Stimulated activated CD8-positive, alpha-beta memory T cell treated with anti-CD3 and anti-CD28 coated beads, Interleukin-2, amount 100 ng/mL, for 48 hours (primary cell): Measurements from ENCODE around the gene DDR1.
A peak's percentile ranks its signal among the peaks of the same experiment; 100 is the strongest.

Experiments
- DNase-seq, 2 donors: peaks; one replicate each; pipeline ENCODE4 v3.0.0-alpha.2; 2020; ENCODE audit warnings: low read depth in 2 of 2

Gene DDR1

DNA sequence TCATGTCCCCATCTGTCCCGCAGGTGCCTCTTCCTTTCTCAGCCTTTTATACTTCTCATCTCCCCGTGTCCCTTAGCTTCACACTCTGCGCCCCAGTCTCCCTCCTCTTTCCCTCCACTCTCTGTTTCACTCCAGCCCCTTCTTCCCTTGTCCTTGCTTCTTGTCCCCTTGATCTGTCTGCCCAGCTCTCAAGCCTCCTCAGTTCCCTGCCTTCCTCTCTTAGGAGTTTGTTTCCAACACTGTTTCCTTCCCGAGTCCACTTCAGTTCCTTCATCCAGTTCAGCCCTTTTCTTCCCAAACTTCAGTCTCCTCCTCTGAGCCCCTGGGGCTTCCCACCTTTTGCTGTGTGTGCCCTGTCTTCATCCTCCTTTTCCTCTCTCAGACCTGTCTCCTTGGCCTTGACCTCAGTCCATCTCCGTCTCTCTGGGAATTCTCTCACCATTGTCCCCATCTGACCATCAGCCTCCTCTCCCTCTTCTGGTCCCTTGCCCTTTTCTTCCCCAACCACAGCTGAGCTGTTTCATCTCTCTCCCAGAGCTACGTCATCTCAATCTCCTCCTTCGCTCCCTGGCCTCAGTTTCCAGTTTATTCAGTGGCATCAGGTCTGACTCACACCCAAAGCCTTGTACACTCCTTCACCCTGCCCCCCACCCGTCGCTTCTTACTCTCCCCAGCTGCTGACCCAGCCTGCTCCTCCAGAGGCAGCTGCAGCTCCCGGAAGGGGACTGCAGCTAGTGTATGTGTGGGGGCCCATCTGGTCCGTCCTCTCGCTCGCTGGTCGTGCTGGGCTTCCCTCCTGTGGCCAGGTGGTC, 2.7 kb upstream of the DDR1 start:
- no peak for DNase-seq

GRCh38 chr6:30882204-30882758, 2.0 kb upstream of the DDR1 start:
- DNase-seq = no peak

DNA sequence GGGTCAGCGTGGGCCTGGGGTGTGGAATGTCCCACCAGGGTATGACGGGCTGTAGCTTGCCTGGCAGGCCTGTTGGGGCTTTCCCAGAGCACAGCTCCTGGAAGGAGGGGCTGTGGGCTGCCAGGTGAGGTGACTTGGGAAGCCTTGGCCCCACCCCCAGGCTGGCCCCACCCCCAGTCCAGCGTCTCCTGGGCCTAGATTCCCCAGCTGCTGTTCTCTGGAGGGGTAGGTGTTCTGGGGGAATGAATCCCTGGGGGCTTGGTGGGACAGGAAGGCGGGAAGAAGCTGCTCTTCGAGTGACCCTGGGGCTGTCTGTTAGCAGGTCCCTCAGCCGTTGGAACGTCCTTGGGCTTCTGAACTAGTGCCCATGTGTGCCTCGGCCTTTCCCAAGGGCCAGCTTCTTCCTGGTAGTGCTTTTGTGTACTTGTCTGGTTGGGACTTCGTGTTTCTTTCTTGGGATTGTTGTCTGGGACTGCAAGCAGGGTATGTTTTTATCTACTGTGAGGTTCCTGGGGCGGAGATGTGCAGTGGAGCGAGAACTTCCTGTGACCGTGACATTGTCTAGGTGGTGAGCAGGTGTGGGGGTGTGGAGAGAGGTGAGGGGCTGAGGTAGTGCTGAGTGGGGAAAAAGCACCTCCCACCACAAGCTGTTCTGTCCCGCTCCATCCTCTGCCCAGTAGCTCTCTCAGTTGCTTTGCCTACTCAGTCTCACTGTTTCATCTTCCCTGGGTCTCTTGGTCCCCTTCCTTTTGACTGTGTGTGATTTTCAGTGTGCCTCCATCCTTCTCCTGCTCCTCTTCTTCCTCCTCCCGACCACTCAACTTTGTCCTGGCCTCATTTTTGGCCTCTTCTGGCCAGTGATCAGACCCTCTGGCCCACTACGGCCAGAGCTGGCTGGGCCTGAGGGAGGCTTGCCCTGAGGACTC, 1.3 kb upstream of the DDR1 start:
- no peak for DNase-seq

DNA sequence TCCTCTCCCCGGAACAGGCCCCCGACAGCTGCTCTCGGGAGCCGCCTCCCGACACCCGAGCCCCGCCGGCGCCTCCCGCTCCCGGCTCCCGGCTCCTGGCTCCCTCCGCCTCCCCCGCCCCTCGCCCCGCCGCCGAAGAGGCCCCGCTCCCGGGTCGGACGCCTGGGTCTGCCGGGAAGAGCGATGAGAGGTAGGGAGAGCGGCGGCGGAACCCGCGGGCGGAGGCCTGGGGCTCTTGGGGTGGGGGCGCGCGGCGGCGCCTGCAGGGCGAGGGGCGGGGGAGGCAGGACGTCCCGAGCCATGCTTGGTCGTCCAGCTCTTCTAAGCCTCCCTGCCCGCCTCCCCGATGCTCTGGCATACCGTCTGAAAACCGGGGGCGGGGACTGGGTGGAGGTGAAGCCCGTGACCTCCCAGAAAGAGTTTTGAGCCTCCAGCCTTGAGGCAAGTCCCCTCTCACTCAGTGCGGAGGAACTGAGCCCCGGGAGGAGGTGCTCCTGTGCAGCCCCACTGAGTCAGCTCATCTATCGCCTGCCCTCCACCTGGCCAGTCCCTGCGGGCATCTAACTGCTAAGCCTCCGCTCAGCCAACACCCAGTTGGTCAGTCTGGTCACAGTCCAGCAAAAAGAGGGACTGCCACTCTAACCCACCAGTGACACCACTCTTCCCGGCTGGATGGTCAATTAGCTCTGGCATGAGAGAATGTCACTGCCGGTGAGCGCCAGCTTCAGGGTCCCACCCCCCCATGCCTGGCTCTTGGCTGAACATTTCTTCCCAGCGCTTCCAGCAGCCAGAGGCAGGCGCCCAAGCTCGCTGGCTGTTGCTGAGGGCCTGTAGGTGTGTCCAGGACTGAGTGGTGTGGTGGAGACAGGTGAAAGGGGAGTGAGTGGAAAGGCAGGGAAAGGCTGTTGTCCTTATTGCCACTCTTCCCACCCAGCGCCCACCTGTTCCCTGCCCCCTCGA, 482 bp downstream of the DDR1 start:
- DNase-seq = peak in 1 of 2 donors; percentile 30

DNA sequence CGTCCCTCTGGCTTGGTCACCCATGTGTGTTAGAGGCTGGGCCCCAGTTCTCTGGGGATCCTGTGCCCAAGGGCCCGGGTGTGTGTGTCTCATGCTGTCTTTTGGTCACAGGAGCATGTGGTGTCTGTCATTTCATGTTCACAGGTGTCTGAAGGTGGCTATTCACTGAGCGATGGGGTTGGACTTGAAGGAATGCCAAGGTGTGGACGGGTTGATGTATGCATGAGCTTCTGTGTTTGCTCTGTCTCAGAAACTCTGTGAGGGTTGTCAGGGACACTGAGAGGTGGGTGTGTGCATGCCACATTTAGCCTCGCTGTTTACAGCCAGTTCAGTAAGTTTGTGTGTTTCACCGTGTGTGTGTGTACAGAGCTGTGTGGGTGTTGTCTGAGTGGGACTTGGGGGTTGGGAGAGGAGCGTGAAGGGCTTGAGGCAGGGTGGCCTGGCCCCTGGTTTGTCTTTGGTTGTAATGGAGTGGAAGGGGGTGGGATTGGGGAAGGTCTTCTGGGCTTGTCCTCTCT, 1.2 kb downstream of the DDR1 start:
- DNase-seq = no peak

GRCh38 chr6:30885999-30886896, 1.9 kb downstream of the DDR1 start:
- DNase-seq = no peak

DNA sequence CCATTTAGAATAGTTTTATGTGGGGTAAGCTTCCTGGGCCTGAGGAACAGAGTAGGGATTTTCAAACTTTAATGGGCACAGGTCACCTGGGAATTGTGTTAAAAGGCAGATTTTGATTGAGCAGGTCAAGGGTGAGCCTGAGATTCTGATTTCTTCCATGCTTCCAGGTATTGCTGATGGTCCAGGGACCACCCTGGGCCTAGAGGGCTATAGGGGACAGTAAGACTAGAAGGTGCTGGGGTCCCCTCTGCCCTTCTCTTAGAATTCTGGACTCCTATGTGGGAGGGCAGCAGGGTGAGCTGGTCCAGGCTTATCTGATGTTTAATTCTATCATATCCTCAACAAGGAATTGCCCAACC, 2.6 kb downstream of the DDR1 start:
- DNase-seq = no peak

GRCh38 chr6:30887901-30888815, 3.8 kb downstream of the DDR1 start:
- DNase-seq = no peak

DNA sequence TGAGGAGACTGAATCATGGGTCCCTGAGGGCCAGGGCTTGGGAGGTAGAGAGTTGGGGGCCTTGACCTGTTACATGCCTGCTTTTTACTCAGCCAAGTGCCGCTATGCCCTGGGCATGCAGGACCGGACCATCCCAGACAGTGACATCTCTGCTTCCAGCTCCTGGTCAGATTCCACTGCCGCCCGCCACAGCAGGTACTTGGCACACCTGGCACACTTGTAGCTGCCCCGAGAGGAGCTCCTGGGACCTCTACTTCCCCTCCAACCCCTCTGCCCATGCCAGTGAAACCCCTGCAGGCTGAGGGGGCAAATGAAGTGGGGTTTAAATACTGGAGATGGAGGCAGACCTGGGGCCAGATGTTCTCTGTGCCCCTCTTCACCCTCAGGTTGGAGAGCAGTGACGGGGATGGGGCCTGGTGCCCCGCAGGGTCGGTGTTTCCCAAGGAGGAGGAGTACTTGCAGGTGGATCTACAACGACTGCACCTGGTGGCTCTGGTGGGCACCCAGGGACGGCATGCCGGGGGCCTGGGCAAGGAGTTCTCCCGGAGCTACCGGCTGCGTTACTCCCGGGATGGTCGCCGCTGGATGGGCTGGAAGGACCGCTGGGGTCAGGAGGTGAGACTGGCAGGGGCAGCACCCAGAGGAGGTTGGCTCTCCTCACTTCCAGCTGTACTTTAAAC, 4.6 kb downstream of the DDR1 start:
- DNase-seq = no peak

- no peak for DNase-seq
Observed at GRCh38 chr6:30889496-30889885, 5.2 kb downstream of the DDR1 start.

DNA sequence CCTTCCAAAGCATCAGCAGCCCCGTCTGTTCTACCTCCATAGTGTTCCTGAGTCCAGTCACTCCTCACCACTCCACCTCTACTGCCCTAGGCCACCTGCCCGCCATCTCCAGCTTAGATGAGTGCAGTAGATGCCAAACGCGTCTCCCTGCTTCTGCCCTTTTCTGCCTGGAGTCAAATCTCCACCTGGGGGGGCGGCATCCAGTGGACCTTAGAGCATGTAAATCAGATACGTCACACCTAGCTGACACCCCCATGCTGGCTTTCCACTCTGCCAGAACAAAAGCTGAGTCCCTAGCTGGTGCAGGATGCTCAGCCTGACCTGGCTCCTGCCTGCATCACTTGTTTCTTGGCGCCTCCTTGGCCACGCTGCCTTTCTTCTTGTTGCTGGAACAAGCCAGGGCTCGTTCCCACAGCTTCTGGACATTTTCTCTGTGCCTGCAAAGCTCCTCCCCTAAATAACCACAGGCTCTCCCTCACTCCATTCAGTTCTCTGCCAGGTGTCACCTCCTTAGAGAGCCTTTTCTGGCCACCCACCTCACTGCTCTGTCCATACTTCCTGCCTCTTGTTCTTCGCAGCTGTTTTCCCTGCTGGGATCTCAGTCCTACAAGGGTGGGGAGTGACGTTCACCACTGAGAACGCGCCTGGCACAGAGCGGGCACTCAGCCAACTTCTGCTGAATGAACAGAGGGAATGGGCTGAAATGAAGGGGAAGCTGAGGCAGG, 5.8 kb downstream of the DDR1 start:
- DNase-seq = no peak

DNA sequence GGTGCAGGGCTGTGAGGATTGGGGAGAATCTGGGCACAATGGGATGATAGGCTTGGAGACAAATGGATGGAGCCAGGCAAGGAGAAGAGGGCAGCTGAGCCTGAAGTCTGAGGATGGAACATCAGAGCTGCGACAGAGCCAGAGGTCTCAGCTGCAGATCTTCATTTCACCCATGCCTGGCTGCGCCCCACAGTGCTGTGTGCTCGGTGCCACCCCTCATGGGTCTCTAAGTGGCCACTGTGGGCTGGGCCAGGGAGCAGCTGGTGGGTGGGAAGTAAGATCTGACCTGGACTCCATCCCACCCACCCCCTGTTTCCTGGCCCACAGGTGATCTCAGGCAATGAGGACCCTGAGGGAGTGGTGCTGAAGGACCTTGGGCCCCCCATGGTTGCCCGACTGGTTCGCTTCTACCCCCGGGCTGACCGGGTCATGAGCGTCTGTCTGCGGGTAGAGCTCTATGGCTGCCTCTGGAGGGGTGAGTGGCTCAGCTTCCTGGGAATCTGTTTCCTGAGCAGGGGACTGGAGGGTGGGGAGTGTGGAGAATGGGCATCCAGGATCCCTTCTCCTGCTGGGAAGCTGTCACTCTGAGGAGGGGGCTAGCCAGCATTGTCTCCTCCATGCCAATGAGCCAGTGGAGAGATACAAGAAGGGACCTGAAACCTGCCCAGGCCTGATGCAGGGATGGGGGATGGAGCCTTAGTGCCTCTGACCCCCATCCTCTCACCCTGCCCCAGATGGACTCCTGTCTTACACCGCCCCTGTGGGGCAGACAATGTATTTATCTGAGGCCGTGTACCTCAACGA, 6.5 kb downstream of the DDR1 start:
- DNase-seq = no peak

DNA sequence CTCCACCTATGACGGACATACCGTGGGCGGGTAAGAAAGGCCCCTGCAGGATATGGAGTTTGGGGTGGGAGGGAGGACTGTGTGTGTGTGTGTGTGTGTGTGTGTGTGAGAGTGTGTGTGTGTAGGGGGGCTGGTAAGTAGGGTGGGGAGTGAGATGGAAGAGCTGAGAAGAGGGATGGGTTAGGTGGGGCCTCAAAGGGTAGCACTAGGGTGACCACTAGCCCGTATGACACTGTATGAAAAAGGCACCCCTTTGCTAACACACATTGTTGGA, 7.1 kb downstream of the DDR1 start:
- DNase-seq = no peak

DNA sequence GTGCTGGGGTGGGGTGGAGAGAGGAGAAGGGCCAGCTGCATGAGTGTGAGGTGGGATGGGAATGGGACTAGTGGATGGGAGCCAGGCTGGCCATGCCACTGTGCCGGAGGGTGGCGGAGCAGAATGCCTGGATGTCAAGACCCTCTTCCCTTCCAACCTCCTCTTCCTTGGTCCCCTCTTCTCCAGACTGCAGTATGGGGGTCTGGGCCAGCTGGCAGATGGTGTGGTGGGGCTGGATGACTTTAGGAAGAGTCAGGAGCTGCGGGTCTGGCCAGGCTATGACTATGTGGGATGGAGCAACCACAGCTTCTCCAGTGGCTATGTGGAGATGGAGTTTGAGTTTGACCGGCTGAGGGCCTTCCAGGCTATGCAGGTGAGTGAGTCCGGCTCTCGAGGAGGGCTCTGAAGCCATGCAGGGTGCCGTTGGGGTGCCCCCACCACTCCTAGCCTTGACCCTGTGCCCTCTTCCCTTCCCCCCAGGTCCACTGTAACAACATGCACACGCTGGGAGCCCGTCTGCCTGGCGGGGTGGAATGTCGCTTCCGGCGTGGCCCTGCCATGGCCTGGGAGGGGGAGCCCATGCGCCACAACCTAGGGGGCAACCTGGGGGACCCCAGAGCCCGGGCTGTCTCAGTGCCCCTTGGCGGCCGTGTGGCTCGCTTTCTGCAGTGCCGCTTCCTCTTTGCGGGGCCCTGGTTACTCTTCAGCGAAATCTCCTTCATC, 7.7 kb downstream of the DDR1 start:
- DNase-seq = no peak

GRCh38 chr6:30893001-30893591, 8.8 kb downstream of the DDR1 start:
- DNase-seq = no peak

- no peak for DNase-seq
Observed at GRCh38 chr6:30893666-30894065, 9.3 kb downstream of the DDR1 start.
